IPS-18a (cell line): ENCODE measurements around the gene HIBCH.
"Not testable (repeated sequence)": the region's sequence is repeated elsewhere in the genome, so short reads cannot be mapped to it uniquely, and the experiment has no call there.

ENCODE experiments used
- H3K27ac ChIP-seq: one replicate; pipeline ENCODE4 v1.5.1; 2013; ENCODE audit warnings: low read length
- H3K27me3 ChIP-seq: one replicate; pipeline ENCODE4 v1.6.1; 2013; ENCODE audit warnings: mild to moderate bottlenecking, low read length; ENCODE audit not compliant: control insufficient read depth, insufficient read depth
- H3K36me3 ChIP-seq: one replicate; pipeline ENCODE4 v1.6.1; 2013; ENCODE audit warnings: low read depth, low read length; ENCODE audit not compliant: control insufficient read depth
- H3K4me1 ChIP-seq: one replicate; pipeline ENCODE4 v1.6.1; 2013; ENCODE audit warnings: low read depth, low read length; ENCODE audit not compliant: control insufficient read depth
- H3K4me3 ChIP-seq: one replicate; pipeline ENCODE4 v1.5.1; 2013; ENCODE audit warnings: low read length
- H3K9ac ChIP-seq: one replicate; pipeline ENCODE4 v1.6.1; 2013; ENCODE audit warnings: mild to moderate bottlenecking, low read length, moderate library complexity
- H3K9me3 ChIP-seq: one replicate; pipeline ENCODE4 v1.6.1; 2013; ENCODE audit warnings: low read depth, low read length; ENCODE audit not compliant: control insufficient read depth

HIBCH gene

GRCh38 chr2:190261851-190262250 lies 57.8 kb downstream of the HIBCH start:
- Histone ChIP-seq H3K27me3 (no peaks in the 10 kb centered on the region), H3K4me1 (no peaks in the 10 kb centered on the region), H3K4me3 (no peak overlapping the region), H3K9ac (no peak overlapping the region), H3K36me3 (peaks cover 5% of the 10 kb centered on the region), H3K27ac (no peak overlapping the region), H3K9me3 (no peaks in the 10 kb centered on the region)

GRCh38 chr2:190256087-190256486 lies 63.5 kb downstream of the HIBCH start:
- peaks cover 5% of the 10 kb centered on the region for H3K36me3 ChIP-seq
- no peak overlapping the region for H3K27ac ChIP-seq

DNA sequence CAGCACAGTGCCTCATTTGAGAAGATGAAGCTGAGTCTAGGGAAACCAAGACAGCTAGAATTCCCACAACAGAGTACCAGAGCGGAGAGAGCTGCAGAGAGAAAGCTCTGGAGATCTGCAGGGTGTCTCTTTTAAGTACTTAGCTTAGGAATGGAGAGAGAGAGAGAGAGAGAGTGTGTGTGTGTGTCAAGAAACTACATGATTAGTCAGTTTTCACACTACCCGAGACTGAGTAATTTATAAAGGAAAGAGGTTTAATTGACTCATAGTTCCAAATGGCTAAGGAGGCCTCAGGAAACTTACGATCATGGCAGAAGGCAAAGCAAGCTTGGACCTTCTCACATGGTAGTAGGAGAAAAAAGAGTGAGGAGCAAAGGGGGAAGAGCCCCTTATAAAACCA lies 64.0 kb downstream of the HIBCH start:
- H3K4me3 ChIP-seq = no peak overlapping the region
- peaks cover 5% of the 10 kb centered on the region for H3K36me3 ChIP-seq
- H3K27ac ChIP-seq = no peak overlapping the region
- H3K9me3 ChIP-seq = no peaks in the 10 kb centered on the region
- H3K4me1 ChIP-seq = no peaks in the 10 kb centered on the region
- no peaks in the 10 kb centered on the region for H3K27me3 ChIP-seq
- no peak overlapping the region for H3K9ac ChIP-seq

More at GRCh38 chr2:190256087-190256486, 63.5 kb downstream of the HIBCH start:
- H3K4me1 ChIP-seq = no peaks in the 10 kb centered on the region
- no peaks in the 10 kb centered on the region for H3K27me3 ChIP-seq
- H3K4me3 ChIP-seq = no peak overlapping the region
- H3K9ac ChIP-seq = no peak overlapping the region
- no peaks in the 10 kb centered on the region for H3K9me3 ChIP-seq

DNA sequence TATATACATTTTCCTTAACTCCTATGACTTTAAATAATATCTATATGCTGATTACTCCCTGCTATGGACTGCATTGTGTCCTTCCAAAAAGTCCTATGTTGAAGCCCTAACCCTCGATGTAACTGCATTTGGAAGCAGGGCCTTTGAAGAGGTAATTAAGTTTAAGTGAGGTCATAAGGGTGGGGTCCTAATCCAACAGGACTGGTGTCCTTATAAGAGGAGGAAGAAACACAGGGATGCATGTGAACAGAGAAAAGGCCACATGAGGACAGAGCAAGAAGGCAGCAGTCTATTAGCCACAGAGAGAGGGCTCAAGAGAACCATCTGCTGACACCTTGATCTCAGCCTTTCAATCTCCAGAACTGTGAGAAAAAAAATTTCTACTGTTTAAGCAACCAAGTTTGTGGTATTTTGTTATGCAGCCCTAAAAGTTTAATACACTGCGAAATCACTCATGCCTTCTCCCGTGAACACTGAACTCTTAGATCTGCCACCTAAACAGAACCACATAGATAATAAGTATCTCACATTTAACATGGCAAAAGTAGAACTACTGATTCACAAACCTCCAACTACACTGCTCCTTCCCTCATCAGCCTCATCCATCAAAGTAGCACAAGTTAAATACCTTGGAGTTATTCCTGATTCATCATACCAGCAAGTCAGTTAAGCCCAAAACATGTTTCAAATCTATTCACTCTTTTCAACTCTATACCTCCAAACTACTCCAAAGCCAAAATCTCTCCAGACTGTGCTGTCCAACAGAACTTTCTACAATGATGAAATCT lies 65.4 kb downstream of the HIBCH start:
- Histone ChIP-seq H3K36me3 (peaks cover 3% of the 10 kb centered on the region), H3K27me3 (no peaks in the 10 kb centered on the region), H3K27ac (no peak overlapping the region)

GRCh38 chr2:190250421-190250820 lies 69.2 kb downstream of the HIBCH start:
- Histone ChIP-seq H3K27ac (no peak overlapping the region), H3K9me3 (no peaks in the 10 kb centered on the region), H3K27me3 (no peaks in the 10 kb centered on the region), H3K36me3 (peaks cover 3% of the 10 kb centered on the region), H3K4me1 (no peaks in the 10 kb centered on the region), H3K9ac (no peak overlapping the region), H3K4me3 (no peak overlapping the region)

More for the DNA sequence above, 65.4 kb downstream of the HIBCH start:
- Histone ChIP-seq H3K9me3 (no peaks in the 10 kb centered on the region), H3K4me3 (no peak overlapping the region), H3K4me1 (no peaks in the 10 kb centered on the region), H3K9ac (no peak overlapping the region)

DNA sequence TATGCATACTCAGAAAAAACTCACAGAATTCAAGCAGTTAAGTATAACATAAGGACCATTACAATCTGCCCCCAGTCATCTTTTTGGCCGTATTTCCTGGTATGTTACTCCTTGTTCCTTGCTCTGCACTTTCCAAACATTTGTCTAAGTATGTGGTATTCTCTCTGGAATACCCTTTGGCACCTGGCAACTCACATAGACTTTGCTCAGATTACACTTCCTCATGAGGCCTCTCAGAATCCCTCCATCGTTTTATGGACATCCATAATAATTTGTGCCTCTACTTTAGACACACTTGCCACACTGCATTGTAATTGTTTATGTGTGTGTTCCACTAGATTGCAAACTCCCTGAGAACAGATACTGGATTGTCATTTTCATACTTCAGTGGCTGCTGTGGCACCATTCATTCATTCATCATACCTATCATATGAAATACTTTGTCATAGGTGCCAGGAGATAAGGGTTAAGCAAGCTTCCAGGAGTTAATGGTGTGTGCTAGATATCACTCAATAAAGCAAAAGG lies 84.0 kb downstream of the HIBCH start:
- no peak overlapping the region for H3K4me3 ChIP-seq
- no peaks in the 10 kb centered on the region for H3K4me1 ChIP-seq
- no peaks in the 10 kb centered on the region for H3K9me3 ChIP-seq
- no peaks in the 10 kb centered on the region for H3K27me3 ChIP-seq
- no peaks in the 10 kb centered on the region for H3K36me3 ChIP-seq
- H3K9ac ChIP-seq = no peak overlapping the region
- no peak overlapping the region for H3K27ac ChIP-seq

GRCh38 chr2:190235101-190235500 lies 84.5 kb downstream of the HIBCH start:
- Histone ChIP-seq H3K9me3 (no peaks in the 10 kb centered on the region), H3K9ac (no peak overlapping the region), H3K27ac (no peak overlapping the region), H3K4me1 (no peaks in the 10 kb centered on the region), H3K27me3 (no peaks in the 10 kb centered on the region), H3K4me3 (no peak overlapping the region), H3K36me3 (no peaks in the 10 kb centered on the region)

- not testable (repeated sequence) for H3K27me3 ChIP-seq, H3K36me3 ChIP-seq, H3K4me1 ChIP-seq, H3K4me3 ChIP-seq, H3K27ac ChIP-seq, H3K9ac ChIP-seq, H3K9me3 ChIP-seq
Measured at GRCh38 chr2:190223989-190224388, 95.6 kb downstream of the HIBCH start.

DNA sequence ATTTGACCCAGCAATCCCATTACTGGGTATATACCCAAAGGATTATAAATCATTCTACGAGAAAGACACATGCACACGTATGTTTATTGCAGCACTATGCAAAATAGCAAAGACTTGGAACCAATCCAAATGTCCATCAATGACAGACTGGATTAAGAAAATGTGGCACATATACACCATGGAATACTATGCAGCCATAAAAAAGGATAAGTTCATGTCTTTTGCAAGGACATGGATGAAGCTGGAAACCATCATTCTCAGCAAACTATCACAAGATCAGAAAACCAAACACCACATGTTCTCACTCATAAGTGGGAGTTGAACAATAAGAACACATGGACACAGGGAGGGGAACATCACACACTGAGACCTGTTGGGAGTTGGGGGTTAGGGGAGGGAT lies 96.9 kb downstream of the HIBCH start:
- not testable (repeated sequence) for H3K9me3 ChIP-seq, H3K36me3 ChIP-seq, H3K4me1 ChIP-seq, H3K9ac ChIP-seq, H3K4me3 ChIP-seq, H3K27ac ChIP-seq, H3K27me3 ChIP-seq

DNA sequence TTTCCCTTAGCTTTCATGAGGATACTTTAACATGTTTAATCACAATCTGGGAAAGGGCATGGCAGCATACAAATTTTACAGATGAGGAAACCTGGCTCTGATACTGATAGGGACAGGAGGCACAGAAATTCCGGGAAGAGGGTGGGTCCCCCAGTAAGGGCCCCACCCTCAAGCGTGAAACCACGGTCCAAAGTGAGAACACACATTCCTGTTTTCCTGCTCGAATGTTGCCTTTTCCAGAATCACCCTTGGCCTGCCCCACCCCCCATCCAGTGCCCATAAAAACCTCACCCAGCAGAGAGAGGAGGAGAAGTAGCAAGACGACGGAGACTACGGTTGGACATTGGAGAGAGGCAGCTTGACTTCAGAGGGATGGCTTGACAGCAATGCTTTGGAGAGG lies 98.2 kb downstream of the HIBCH start:
- Histone ChIP-seq H3K9ac (no peak overlapping the region), H3K4me1 (peaks cover 2% of the 10 kb centered on the region), H3K4me3 (no peak overlapping the region), H3K27me3 (no peaks in the 10 kb centered on the region), H3K27ac (no peak overlapping the region), H3K9me3 (no peaks in the 10 kb centered on the region), H3K36me3 (no peaks in the 10 kb centered on the region)

- Histone ChIP-seq H3K4me3 (no peak overlapping the region), H3K27ac (no peak overlapping the region), H3K27me3 (no peaks in the 10 kb centered on the region), H3K9ac (no peak overlapping the region), H3K4me1 (peaks cover 24% of the 10 kb centered on the region), H3K36me3 (no peaks in the 10 kb centered on the region), H3K9me3 (no peaks in the 10 kb centered on the region)
Measured at GRCh38 chr2:190219186-190219585, 100.4 kb downstream of the HIBCH start.

- Histone ChIP-seq H3K36me3 (no peaks in the 10 kb centered on the region), H3K4me1 (peaks cover 25% of the 10 kb centered on the region), H3K27me3 (no peaks in the 10 kb centered on the region), H3K27ac (no peak overlapping the region), H3K9ac (no peak overlapping the region), H3K9me3 (no peaks in the 10 kb centered on the region), H3K4me3 (no peak overlapping the region)
Measured at GRCh38 chr2:190217616-190218015, 102.0 kb downstream of the HIBCH start.
